ENCODE data around the gene ADD2.

The ADD2 gene

DNA sequence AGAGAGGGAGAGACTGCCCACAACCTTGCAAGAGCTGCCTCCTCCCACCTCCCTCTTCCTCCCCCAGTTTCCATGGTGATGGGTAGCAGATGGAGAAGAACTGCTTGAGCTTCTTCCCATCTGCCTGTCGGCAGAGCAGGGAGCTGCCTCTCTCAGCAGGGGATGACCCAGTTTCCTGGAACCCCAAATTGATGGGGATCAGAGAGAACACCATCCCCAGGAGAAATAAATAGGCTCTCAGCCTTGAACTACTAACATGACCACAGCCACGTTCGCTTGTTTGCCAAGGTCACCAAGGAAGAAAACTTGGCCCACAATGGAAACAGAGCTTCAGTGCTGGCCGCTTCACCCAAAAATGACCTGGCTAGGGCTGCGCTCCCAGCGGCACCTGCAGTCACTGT lies 82.2 kb downstream of the ADD2 start:
- Histone ChIP-seq H3K9me3 (ENCODE audit: control insufficient read depth, insufficient read depth, low read length) (no peaks in the 10 kb centered on the region), H3K9me2 (replicated peaks; ENCODE audit: control insufficient read depth, low read length) (no peaks in the 10 kb centered on the region), H3K4me2 (ENCODE audit: low read length) (no peak overlapping the region), H4K20me1 (ENCODE audit: control insufficient read depth, insufficient read depth, low read depth, low read length) (no peaks in the 10 kb centered on the region), H3K4me1 (ENCODE audit: control insufficient read depth, low read length) (no peaks in the 10 kb centered on the region), H3K4me3 (ENCODE audit: low read length) (no peak overlapping the region), H3F3A (ENCODE audit: control insufficient read depth, insufficient read depth) (no peaks in the 10 kb centered on the region), H3K79me2 (ENCODE audit: control insufficient read depth, low read length) (no peaks in the 10 kb centered on the region), H3K36me3 (ENCODE audit: control insufficient read depth, low read length) (no peaks in the 10 kb centered on the region), H3K27ac (ENCODE audit: low read depth, low read length) (no peak overlapping the region), H3K27me3 (ENCODE audit: control insufficient read depth, low read length) (no peaks in the 10 kb centered on the region)
- TF ChIP-seq, protein P1, sequence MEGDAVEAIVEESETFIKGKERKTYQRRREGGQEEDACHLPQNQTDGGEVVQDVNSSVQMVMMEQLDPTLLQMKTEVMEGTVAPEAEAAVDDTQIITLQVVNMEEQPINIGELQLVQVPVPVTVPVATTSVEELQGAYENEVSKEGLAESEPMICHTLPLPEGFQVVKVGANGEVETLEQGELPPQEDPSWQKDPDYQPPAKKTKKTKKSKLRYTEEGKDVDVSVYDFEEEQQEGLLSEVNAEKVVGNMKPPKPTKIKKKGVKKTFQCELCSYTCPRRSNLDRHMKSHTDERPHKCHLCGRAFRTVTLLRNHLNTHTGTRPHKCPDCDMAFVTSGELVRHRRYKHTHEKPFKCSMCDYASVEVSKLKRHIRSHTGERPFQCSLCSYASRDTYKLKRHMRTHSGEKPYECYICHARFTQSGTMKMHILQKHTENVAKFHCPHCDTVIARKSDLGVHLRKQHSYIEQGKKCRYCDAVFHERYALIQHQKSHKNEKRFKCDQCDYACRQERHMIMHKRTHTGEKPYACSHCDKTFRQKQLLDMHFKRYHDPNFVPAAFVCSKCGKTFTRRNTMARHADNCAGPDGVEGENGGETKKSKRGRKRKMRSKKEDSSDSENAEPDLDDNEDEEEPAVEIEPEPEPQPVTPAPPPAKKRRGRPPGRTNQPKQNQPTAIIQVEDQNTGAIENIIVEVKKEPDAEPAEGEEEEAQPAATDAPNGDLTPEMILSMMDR (IDR thresholded peaks at IDR 0.05; ENCODE audit: low read depth, low read length, poor library complexity, severe bottlenecking) = no peak
- TF ChIP-seq EZH2phosphoT487 (IDR thresholded peaks at IDR 0.05; ENCODE audit: borderline replicate concordance, low read length) = no peak

DNA sequence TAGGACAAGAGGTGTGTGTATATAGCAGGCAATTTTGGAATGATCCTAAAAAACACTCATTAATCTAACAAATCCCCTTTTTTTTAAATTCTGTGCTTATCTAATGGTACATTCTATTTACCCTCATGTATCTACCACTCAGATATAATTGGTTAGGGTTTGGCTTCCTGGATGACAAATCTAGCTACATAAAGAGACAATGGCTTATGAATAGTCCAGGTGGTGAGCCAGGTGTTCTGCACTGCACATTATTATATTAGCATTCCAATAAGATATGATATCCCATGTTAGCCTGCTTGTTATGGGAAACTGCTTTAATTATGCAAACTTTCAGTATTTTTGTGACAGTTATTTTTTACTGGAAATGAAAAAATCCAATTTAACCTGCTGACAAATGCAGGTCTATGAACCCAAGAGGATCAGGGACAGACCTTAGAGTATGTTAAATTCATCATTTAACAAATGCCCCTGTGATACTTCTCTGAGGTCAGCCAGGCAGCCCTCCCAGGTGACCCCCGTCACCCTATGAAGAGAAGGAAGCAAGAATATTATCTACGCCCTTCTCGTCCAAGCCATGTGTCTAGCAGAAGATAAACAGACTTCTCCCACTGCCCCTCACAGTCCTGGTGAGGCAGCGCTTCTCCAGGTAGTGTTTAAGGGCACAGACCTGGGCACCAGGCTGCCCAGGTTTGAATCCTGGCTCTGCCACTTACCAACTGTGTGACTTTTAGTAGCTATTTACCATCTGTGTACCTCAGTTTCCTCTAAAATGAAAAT lies 83.0 kb downstream of the ADD2 start:
- Histone ChIP-seq H3K36me3 (ENCODE audit: control insufficient read depth, low read length) (no peaks in the 10 kb centered on the region), H3K9me2 (replicated peaks; ENCODE audit: control insufficient read depth, low read length) (no peaks in the 10 kb centered on the region), H3K79me2 (ENCODE audit: control insufficient read depth, low read length) (no peaks in the 10 kb centered on the region), H3K4me3 (ENCODE audit: low read length) (no peak overlapping the region), H3F3A (ENCODE audit: control insufficient read depth, insufficient read depth) (no peaks in the 10 kb centered on the region), H3K9me3 (ENCODE audit: control insufficient read depth, insufficient read depth, low read length) (no peaks in the 10 kb centered on the region), H4K20me1 (ENCODE audit: control insufficient read depth, insufficient read depth, low read depth, low read length) (no peaks in the 10 kb centered on the region), H3K27me3 (ENCODE audit: control insufficient read depth, low read length) (no peaks in the 10 kb centered on the region), H3K4me1 (ENCODE audit: control insufficient read depth, low read length) (no peaks in the 10 kb centered on the region), H3K27ac (ENCODE audit: low read depth, low read length) (no peak overlapping the region), H3K4me2 (ENCODE audit: low read length) (no peak overlapping the region)
- TF ChIP-seq, protein P1 (IDR thresholded peaks at IDR 0.05; ENCODE audit: low read depth, low read length, poor library complexity, severe bottlenecking) = no peak
- TF ChIP-seq EZH2phosphoT487 (IDR thresholded peaks at IDR 0.05; ENCODE audit: borderline replicate concordance, low read length) = no peak

- no peaks in the 10 kb centered on the region for H3K9me3 ChIP-seq (ENCODE audit: control insufficient read depth, insufficient read depth, low read length)
- TF ChIP-seq, protein P1 (IDR thresholded peaks at IDR 0.05; ENCODE audit: low read depth, low read length, poor library complexity, severe bottlenecking) = no peak
- TF ChIP-seq EZH2phosphoT487 (IDR thresholded peaks at IDR 0.05; ENCODE audit: borderline replicate concordance, low read length) = no peak
- H3K4me2 ChIP-seq (ENCODE audit: low read length) = no peak overlapping the region
- H3K79me2 ChIP-seq (ENCODE audit: control insufficient read depth, low read length) = no peaks in the 10 kb centered on the region
- H3K4me3 ChIP-seq (ENCODE audit: low read length) = no peak overlapping the region
- no peaks in the 10 kb centered on the region for H3K9me2 ChIP-seq (replicated peaks; ENCODE audit: control insufficient read depth, low read length)
- no peaks in the 10 kb centered on the region for H3K4me1 ChIP-seq (ENCODE audit: control insufficient read depth, low read length)
- no peaks in the 10 kb centered on the region for H4K20me1 ChIP-seq (ENCODE audit: control insufficient read depth, insufficient read depth, low read depth, low read length)
- no peaks in the 10 kb centered on the region for H3F3A ChIP-seq (ENCODE audit: control insufficient read depth, insufficient read depth)
- H3K27me3 ChIP-seq (ENCODE audit: control insufficient read depth, low read length) = no peaks in the 10 kb centered on the region
- no peaks in the 10 kb centered on the region for H3K36me3 ChIP-seq (ENCODE audit: control insufficient read depth, low read length)
- H3K27ac ChIP-seq (ENCODE audit: low read depth, low read length) = no peak overlapping the region
These were observed 84.5 kb downstream of the ADD2 start for GRCh38 chr2:70683455-70683854.

Measured in DOHH2 (cell line).